AG04450 (cell line): ENCODE measurements around the gene DLG3. TPM values are rescaled to one million over a fixed set of nuclear protein-coding genes. Genes with fewer than 3 reads are reported as not detected.

ENCODE experiments used
- CTCF ChIA-PET: fragments of 300-600, 350-600 bp; formaldehyde crosslinking; extraction: SDS; loops from one replicate; lab custom pipeline; 2022; ENCODE audit warnings: antibody characterized with exemption, inconsistent platforms; lab: Charles Lee
- POLR2A ChIA-PET: fragments of 350-600 bp; formaldehyde crosslinking; extraction: SDS; loops from one replicate; lab custom pipeline; 2021; ENCODE audit warnings: antibody characterized with exemption, inconsistent platforms; lab: Yijun Ruan, JAX
- DNase-seq: peaks from one replicate; pipeline ENCODE4 v3.0.0-alpha.2; 2011; ENCODE audit warnings: low read depth, low spot score
- H3K27ac ChIP-seq: one replicate; pipeline ENCODE4 v1.5.1; 2012; ENCODE audit warnings: low read depth, low read length, control low read depth
- H3K27me3 ChIP-seq: one replicate; pipeline ENCODE4 v1.6.0; 2012; ENCODE audit warnings: low read length; ENCODE audit not compliant: control insufficient read depth, insufficient read depth
- H3K4me3 ChIP-seq: 2 replicates; pipeline ENCODE4 v1.5.1; 2011; ENCODE audit warnings: mild to moderate bottlenecking, low read depth, low read length, control low read depth
- H3K9me3 ChIP-seq: 2 replicates; pipeline ENCODE4 v1.5.1; 2012; ENCODE audit warnings: low read length; ENCODE audit not compliant: control insufficient read depth, insufficient read depth
- polyA plus RNA-seq: library from polyadenylated mRNA; depleted of rRNA; stranded (reverse); fragments of >200 nt; gene quantifications from 2 replicates; pipeline ENCODE4 v1.2.3, GENCODE V29; 2011
- TF ChIP-seq, protein P1 (sequence below): IDR thresholded peaks from 2 replicates; pipeline ENCODE4 v1.5.1; 2011; ENCODE audit warnings: low read depth, low read length, control low read depth, inconsistent platforms

Gene DLG3
- polyA plus RNA-seq, 1 experiment: 29.2 TPM

DNA sequence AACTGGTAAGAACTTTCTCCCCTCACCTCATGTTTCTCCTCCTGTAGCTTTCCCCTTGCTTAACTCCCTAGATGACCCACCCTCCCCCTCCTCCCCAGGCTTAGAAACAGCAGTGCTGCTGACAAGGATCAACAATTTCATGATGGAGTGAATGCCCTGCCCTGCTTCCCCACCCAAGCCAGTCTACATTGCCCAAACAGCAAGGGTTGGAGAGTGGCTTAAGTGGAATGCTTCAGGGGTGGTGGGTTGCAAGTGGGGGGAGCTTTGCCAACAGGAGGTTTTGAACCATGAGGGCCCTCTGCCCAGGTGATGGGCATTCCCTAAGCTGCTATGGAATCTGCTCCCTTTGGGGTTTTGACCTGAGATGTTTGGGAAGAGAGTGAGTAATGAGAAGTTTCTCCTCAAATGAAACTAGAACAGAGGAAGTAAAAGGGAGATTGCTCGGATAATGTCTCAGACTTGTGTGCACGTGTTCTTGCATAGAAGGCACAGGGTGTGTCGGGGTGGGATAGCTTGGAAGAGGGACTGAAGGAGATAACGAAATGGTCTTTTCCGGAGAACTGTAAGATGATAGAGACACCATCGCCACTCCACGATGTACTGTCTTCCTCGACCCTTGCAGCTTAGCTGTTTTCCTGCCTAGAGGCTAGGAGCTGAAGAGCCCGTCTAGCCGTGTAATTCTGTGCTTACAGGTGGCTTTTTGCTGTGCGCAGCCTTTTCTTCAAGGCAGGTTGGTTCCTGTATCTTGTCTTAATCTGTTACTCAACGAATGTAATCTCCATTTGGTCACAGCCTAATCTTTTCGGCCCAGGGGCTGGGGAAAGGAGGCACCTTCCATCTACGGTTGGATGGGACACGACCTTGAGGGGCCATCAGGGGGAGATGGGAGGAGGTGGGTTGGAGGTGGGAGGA is 11.4 kb upstream of the DLG3 start:
- TF ChIP-seq, protein P1, sequence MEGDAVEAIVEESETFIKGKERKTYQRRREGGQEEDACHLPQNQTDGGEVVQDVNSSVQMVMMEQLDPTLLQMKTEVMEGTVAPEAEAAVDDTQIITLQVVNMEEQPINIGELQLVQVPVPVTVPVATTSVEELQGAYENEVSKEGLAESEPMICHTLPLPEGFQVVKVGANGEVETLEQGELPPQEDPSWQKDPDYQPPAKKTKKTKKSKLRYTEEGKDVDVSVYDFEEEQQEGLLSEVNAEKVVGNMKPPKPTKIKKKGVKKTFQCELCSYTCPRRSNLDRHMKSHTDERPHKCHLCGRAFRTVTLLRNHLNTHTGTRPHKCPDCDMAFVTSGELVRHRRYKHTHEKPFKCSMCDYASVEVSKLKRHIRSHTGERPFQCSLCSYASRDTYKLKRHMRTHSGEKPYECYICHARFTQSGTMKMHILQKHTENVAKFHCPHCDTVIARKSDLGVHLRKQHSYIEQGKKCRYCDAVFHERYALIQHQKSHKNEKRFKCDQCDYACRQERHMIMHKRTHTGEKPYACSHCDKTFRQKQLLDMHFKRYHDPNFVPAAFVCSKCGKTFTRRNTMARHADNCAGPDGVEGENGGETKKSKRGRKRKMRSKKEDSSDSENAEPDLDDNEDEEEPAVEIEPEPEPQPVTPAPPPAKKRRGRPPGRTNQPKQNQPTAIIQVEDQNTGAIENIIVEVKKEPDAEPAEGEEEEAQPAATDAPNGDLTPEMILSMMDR: no peak
- no peaks in the 10 kb centered on the region for H3K27me3 ChIP-seq
- H3K9me3 ChIP-seq: no peaks in the 10 kb centered on the region
- no peak overlapping the region for H3K27ac ChIP-seq
- ChIA-PET POLR2A (no interaction called here), CTCF (interaction anchor here (0.6 to 3.7 kb wide), 11 partner anchors 10 to 479 kb away, joined by 3 to 19 read pairs (median 4); partner anchors contain the start of genes GDPD2 and IGBP1)
- H3K4me3 ChIP-seq: peak overlapping the region; percentile 78
- DNase-seq: no peak

GRCh38 chrX:70433848-70434351 is 10.7 kb upstream of the DLG3 start:
- ChIA-PET POLR2A (no interaction called here), CTCF (interaction anchor here (0.6 to 3.7 kb wide), 10 partner anchors 10 to 300 kb away, joined by 3 to 19 read pairs (median 4); partner anchors contain the start of genes GDPD2 and IGBP1)
- TF ChIP-seq, protein P1: peak; percentile 59
- Histone ChIP-seq H3K9me3 (no peaks in the 10 kb centered on the region), H3K27ac (peak overlapping the region; percentile 83), H3K27me3 (no peaks in the 10 kb centered on the region), H3K4me3 (peak overlapping the region; percentile 78)
- no peak for DNase-seq

- Histone ChIP-seq H3K27ac (peak overlapping the region; percentile 83), H3K4me3 (peak overlapping the region; percentile 78), H3K27me3 (no peaks in the 10 kb centered on the region), H3K9me3 (no peaks in the 10 kb centered on the region)
- POLR2A ChIA-PET: no interaction called here
- CTCF ChIA-PET: interaction anchor here (0.6 to 3.7 kb wide), 7 partner anchors 17 to 301 kb away, joined by 3 to 19 read pairs (median 4); partner anchors contain the start of gene IGBP1
- DNase-seq: peak; percentile 29
- TF ChIP-seq, protein P1: no peak
These were observed 10.2 kb upstream of the DLG3 start for GRCh38 chrX:70434352-70434866.

DNA sequence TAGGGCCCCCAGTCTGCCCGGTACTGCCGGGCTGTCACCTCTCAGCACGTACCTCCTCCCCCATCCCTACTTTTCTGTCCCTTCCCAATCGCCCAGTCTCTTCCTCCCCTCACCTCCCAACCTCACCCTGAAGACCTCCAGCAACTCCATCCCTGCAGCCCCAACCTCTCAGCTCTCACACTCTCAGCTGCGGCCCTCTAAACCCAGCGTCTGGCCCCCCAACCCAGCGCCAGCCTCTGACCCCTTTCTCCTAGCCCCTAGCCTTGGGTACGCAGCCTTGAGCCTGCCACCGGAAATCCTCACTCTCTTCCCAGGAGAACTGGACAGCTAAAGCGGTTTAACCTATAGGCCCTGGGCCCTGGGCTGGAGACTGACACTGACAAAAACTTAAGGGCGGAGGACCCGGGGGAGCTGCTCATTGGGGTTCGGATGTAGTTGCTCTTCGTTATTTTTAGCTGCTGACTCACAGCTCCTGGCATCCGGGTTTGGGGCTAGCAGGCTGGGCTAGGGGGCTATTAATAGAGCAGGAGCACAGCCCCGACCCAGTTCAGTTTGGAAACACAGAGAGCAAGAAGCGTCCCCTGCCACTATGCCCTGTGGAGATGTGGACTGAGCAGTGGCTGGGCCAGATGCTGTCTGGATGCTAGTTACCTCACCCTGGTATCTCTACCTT is 9.6 kb upstream of the DLG3 start:
- TF ChIP-seq, protein P1: no peak
- CTCF ChIA-PET: interaction anchor here (0.6 to 3.7 kb wide), 7 partner anchors 9 to 302 kb away, joined by 3 to 19 read pairs (median 8); partner anchors contain the start of gene IGBP1
- POLR2A ChIA-PET: no interaction called here
- Histone ChIP-seq H3K4me3 (peak overlapping the region; percentile 78), H3K9me3 (no peaks in the 10 kb centered on the region), H3K27me3 (no peaks in the 10 kb centered on the region), H3K27ac (peak overlapping the region; percentile 65)
- no peak for DNase-seq
